GM21717 (cell line): ENCODE data around the gene CEP44.
"Not testable (repeated sequence)": the region's sequence is repeated elsewhere in the genome, so short reads cannot be mapped to it uniquely, and the experiment has no call there.

Experiments
- ATAC-seq: cut with Tn5 transposase; IDR thresholded peaks from one replicate; pipeline ENCODE4 v1.9.1; 2021; ENCODE audit warnings: mild to moderate bottlenecking, moderate library complexity; ENCODE audit not compliant: unreplicated experiment

CEP44 gene

GRCh38 chr4:174283507-174284471 lies at the start of gene CEP44, which contains the start of gene FBXO8:
CEP44 (plus strand) TSS chr4:174283911; CDS start chr4:174299122, 15,211 bp downstream.
FBXO8 (minus strand) TSS chr4:174283667; CDS start chr4:174263092, 20,575 bp downstream.
- ATAC-seq: peak; percentile 69

- no peak for ATAC-seq
Measured at GRCh38 chr4:174236359-174236758, 47.4 kb upstream of the CEP44 start.

- ATAC-seq: no peak
Measured at GRCh38 chr4:174241162-174241561, 42.5 kb upstream of the CEP44 start.

GRCh38 chr4:174244441-174244840 lies 39.3 kb upstream of the CEP44 start:
- ATAC-seq: no peak

- no peak for ATAC-seq
Measured at GRCh38 chr4:174245714-174246113, 38.0 kb upstream of the CEP44 start.

- no peak for ATAC-seq
Measured at GRCh38 chr4:174248407-174248806, 35.3 kb upstream of the CEP44 start.

GRCh38 chr4:174252412-174252811 lies 31.3 kb upstream of the CEP44 start:
- ATAC-seq: no peak

- no peak for ATAC-seq
Measured at GRCh38 chr4:174254613-174255012, 29.1 kb upstream of the CEP44 start.

- no peak for ATAC-seq
Measured at GRCh38 chr4:174255374-174255773, 28.3 kb upstream of the CEP44 start.

GRCh38 chr4:174255786-174256185 lies 27.9 kb upstream of the CEP44 start:
- ATAC-seq: no peak

GRCh38 chr4:174256277-174256713 lies 27.4 kb upstream of the CEP44 start:
- no peak for ATAC-seq

- no peak for ATAC-seq
Measured at GRCh38 chr4:174259580-174259979, 24.1 kb upstream of the CEP44 start.

GRCh38 chr4:174260099-174260498 lies 23.6 kb upstream of the CEP44 start:
- ATAC-seq: no peak

- ATAC-seq: not testable (repeated sequence)
Measured at GRCh38 chr4:174261432-174261831, 22.3 kb upstream of the CEP44 start.

GRCh38 chr4:174262624-174263444 lies 20.9 kb upstream of the CEP44 start:
- no peak for ATAC-seq

GRCh38 chr4:174263445-174263736 lies 20.3 kb upstream of the CEP44 start:
- ATAC-seq: no peak

- no peak for ATAC-seq
Measured at GRCh38 chr4:174265916-174266315, 17.8 kb upstream of the CEP44 start.

GRCh38 chr4:174266416-174266815 lies 17.3 kb upstream of the CEP44 start:
- no peak for ATAC-seq

GRCh38 chr4:174273930-174274329 lies 9.8 kb upstream of the CEP44 start:
- ATAC-seq: no peak

- ATAC-seq: no peak
Measured at GRCh38 chr4:174274436-174274835, 9.3 kb upstream of the CEP44 start.

GRCh38 chr4:174275101-174275500 lies 8.6 kb upstream of the CEP44 start:
- no peak for ATAC-seq

GRCh38 chr4:174277433-174277832 lies 6.3 kb upstream of the CEP44 start:
- ATAC-seq: no peak
